GM12874 (cell line): ENCODE data around the gene PACS2.

Experiments used
- CTCF ChIP-seq: IDR thresholded peaks from 2 replicates; pipeline ENCODE4 v1.5.1; 2011; ENCODE audit warnings: low read depth, mild to moderate bottlenecking, control low read depth, low read length, moderate library complexity; ENCODE audit not compliant: insufficient read depth

The PACS2 gene

GRCh38 chr14:105432657-105433056 lies 118.1 kb downstream of the PACS2 start:
- TF ChIP-seq CTCF: no peak

DNA sequence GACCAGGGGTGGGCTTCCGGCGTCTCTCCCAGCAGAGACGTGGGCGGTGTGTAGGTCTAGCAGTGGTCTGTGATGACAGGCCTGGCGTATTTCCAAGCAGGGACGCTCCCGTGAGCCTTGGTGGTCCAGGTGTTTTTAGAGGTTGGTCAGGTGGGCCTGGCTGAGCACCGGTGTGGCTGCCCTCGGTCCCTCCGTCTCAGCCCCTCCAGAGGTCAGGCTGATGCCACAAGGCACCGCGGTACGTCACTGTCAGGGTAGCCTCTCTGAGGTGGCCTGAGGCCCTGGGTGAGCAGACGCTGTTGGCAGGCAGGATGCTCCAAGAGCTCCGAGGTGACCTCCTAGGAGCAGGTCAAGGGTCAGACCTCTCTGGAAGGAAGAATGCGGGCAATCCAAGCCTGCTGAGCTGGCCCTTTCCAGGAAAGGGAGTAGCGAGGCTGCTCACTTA lies 118.6 kb downstream of the PACS2 start:
- TF ChIP-seq CTCF: no peak

GRCh38 chr14:105436402-105436801 lies 121.9 kb downstream of the PACS2 start:
- no peak for TF ChIP-seq CTCF

GRCh38 chr14:105436891-105437722 lies 122.6 kb downstream of the PACS2 start:
- no peak for TF ChIP-seq CTCF

DNA sequence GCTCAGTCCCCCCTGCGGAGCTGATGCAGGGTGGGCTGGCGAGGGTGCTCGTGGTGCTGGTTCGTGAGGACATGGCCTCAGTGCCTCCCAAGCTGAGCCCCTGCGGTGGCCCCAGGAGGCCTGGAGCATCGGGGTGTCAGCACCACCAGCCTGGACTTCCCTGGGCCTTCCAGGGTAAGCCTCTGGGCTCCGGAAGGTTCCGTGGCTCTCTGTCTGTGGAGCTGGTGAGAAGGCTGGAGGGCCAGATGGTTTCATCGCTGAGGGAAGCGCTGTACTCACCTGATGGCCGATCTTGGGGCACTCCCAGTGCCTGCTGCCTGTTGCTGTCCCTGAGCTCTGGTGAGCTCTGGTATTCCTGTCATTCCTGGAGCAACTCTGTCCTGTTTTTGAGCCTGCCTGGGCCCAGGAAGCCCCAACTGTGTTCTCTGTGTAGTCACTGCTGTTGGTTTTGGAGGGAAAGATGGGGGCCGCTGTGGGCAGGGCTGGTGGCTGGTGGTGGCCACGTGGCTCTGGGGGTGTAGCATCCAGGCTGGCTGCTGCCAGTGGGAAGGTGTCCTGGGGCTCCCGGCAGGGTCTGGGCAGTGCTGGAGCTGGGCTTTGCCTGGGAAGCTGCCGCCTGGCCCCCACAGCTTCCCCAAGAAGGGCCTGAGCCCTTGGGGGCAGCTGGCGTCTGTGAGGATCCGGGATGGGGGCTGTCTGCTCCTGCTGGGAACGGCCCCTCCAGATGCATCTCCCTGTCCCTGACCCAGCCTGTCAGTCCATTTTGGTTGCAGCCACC lies 123.4 kb downstream of the PACS2 start:
- no peak for TF ChIP-seq CTCF

DNA sequence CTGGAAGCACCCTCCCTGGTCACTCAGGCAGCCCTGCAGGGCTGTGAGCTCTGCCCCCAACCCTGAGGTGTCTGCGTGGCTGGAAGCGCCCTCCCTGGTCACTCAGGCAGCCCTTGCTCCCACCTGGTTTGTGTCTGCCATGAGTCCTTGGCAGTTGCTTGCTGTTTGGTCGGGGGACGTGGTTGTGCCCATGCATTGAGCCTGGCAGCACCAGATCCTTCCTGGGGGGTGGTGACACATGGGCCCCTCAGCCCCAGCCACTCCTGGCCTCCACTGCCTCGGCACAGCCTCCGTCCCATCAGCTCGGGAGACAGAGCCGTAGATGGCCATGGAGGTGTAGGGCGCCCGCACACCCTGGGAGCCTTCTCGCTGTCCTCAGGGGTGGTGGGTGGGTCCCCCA lies 124.6 kb downstream of the PACS2 start:
- TF ChIP-seq CTCF: no peak

DNA sequence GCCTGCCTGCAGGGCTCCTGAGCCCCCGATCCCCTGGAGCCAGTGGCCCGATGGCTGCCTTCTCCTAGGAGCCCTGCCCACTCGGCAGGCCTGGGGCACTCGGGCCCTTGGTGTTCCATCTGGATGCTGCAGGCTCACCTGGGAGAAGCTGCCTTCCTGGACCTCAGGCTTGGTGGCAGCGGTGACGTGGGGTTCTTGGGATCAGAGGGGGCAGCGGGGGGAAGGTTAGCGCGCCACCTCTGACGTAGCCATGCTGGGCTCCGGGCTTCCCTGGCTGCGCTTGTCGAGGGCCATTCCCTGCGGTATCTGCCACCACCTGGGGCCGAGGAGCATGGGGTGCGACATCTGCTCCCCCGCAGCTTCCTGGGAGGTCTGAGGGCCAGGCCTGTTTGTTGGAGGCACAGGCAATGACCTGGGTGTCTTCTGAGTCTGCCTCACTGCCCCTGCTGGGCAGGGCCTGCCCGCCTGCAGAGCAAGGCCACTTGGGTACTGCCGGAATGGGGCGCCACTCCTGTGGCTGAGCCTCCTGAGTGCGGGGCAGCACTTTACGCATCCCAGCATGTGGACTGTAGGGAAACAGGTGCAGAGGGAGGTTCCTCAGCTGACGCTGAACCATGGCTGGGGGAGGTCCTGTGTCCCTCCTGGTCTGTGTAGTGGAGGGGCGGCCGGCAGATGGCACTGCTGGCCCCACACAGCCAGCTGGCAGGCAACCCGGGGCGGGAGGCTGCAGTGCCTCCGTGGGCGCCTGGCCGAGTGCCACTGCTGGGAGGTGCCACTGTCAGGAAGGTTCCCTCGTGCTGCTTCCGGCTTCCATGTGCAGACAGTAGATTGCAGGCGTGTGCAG lies 125.4 kb downstream of the PACS2 start:
- no peak for TF ChIP-seq CTCF
